HepG2 (cell line): Measurements from ENCODE around the gene TMEM232. TPM values are rescaled to one million over a fixed set of nuclear protein-coding genes. Genes with fewer than 3 reads are reported as not detected.

Experiments
- ARNTL ChIP-seq: sonication (generic); formaldehyde crosslinking; IDR thresholded peaks from 2 replicates; pipeline ENCODE4 v1.4.0; 2020; ENCODE audit warnings: mild to moderate bottlenecking, missing genetic modification reagents
- ATF1 ChIP-seq: IDR thresholded peaks from 2 replicates; pipeline ENCODE4 v1.6.1; 2016; ENCODE audit warnings: mild to moderate bottlenecking, control low read depth
- CBX5 ChIP-seq: sonication (generic); formaldehyde crosslinking; IDR thresholded peaks from 2 replicates; pipeline ENCODE4 v1.4.0; 2020; ENCODE audit warnings: missing genetic modification reagents, borderline replicate concordance
- CREB3 ChIP-seq: sonication (generic); formaldehyde crosslinking; IDR thresholded peaks from 2 replicates; pipeline ENCODE4 v1.5.0; 2020; ENCODE audit warnings: missing genetic modification reagents
- FOXC1 ChIP-seq: sonication (generic); formaldehyde crosslinking; IDR thresholded peaks from 2 replicates; pipeline ENCODE4 v1.8.0; 2022; ENCODE audit warnings: mild to moderate bottlenecking, missing genetic modification reagents, borderline replicate concordance
- FOXK1 ChIP-seq: sonication (generic); formaldehyde crosslinking; IDR thresholded peaks from 2 replicates; pipeline ENCODE4 v1.4.0; 2020; ENCODE audit warnings: low read depth, missing genetic modification reagents, borderline replicate concordance
- GABPA ChIP-seq, 2 experiments: IDR thresholded peaks; 2 replicates each; pipeline ENCODE4 v1.6.1; 2011 to 2016; ENCODE audit warnings: low read depth in 2 of 2, low read length in 1 of 2, missing biosample characterization in 1 of 2, missing genetic modification characterization in 1 of 2
- HMGXB4 ChIP-seq, 2 experiments: sonication (generic) in 1 of 2; formaldehyde crosslinking in 1 of 2; IDR thresholded peaks; 2 replicates each; pipeline versions ENCODE4 v1.4.0 to v1.6.1; 2018 to 2020; ENCODE audit warnings: missing genetic modification reagents in 2 of 2, borderline replicate concordance in 1 of 2, low read depth in 1 of 2, mild to moderate bottlenecking in 1 of 2, missing biosample characterization in 1 of 2
- IKZF5 ChIP-seq: IDR thresholded peaks from 2 replicates; pipeline ENCODE4 v1.6.1; 2018; ENCODE audit warnings: missing genetic modification reagents, mild to moderate bottlenecking, missing compliant biosample characterization
- ISL2 ChIP-seq: sonication (generic); formaldehyde crosslinking; IDR thresholded peaks from 2 replicates; pipeline ENCODE4 v1.5.0; 2020; ENCODE audit warnings: missing genetic modification reagents
- MYNN ChIP-seq: sonication (generic); formaldehyde crosslinking; IDR thresholded peaks from 2 replicates; pipeline ENCODE4 v1.4.0; 2020; ENCODE audit warnings: mild to moderate bottlenecking, low read depth, missing genetic modification reagents
- PHF21A ChIP-seq: sonication (generic); formaldehyde crosslinking; IDR thresholded peaks from 2 replicates; pipeline ENCODE4 v1.5.0; 2020; ENCODE audit warnings: mild to moderate bottlenecking, missing genetic modification reagents
- RBFOX2 ChIP-seq: fragments of 200-400 bp; formaldehyde crosslinking; IDR thresholded peaks from 2 replicates; pipeline ENCODE4 v1.6.1; 2017; ENCODE audit warnings: low read depth, mild to moderate bottlenecking, low read length
- RXRA ChIP-seq: sonication (generic); formaldehyde crosslinking; IDR thresholded peaks from 2 replicates; pipeline ENCODE4 v1.5.1; 2020; ENCODE audit warnings: missing genetic modification reagents
- SALL1 ChIP-seq: sonication (generic); formaldehyde crosslinking; IDR thresholded peaks from 2 replicates; pipeline ENCODE4 v1.8.0; 2022; ENCODE audit warnings: mild to moderate bottlenecking, missing genetic modification reagents
- SMAD3 ChIP-seq: sonication (generic); formaldehyde crosslinking; IDR thresholded peaks from 2 replicates; pipeline ENCODE4 v1.4.0; 2020; ENCODE audit warnings: missing genetic modification reagents
- TAF15 ChIP-seq: fragments of 200-400 bp; formaldehyde crosslinking; IDR thresholded peaks from one replicate; pipeline ENCODE4 v1.6.1; 2018; ENCODE audit warnings: mild to moderate bottlenecking, low read depth, low read length; ENCODE audit not compliant: poor library complexity, severe bottlenecking
- YEATS4 ChIP-seq: sonication (generic); formaldehyde crosslinking; IDR thresholded peaks from 2 replicates; pipeline ENCODE4 v1.4.0; 2020; ENCODE audit warnings: missing genetic modification reagents, borderline replicate concordance
- ZNF333 ChIP-seq: sonication (generic); formaldehyde crosslinking; IDR thresholded peaks from 2 replicates; pipeline ENCODE4 v1.4.0; 2020; ENCODE audit warnings: mild to moderate bottlenecking, missing genetic modification reagents, borderline replicate concordance
- ZNF414 ChIP-seq: sonication (generic); formaldehyde crosslinking; IDR thresholded peaks from 2 replicates; pipeline ENCODE4 v1.5.0; 2020; ENCODE audit warnings: missing genetic modification reagents
- ZNF543 ChIP-seq: sonication (generic); formaldehyde crosslinking; IDR thresholded peaks from 2 replicates; pipeline ENCODE4 v1.4.0; 2020; ENCODE audit warnings: mild to moderate bottlenecking, missing genetic modification reagents
- ZNF619 ChIP-seq: sonication (generic); formaldehyde crosslinking; IDR thresholded peaks from 2 replicates; pipeline ENCODE4 v1.4.0; 2020; ENCODE audit warnings: mild to moderate bottlenecking, missing genetic modification reagents
- ZNF670 ChIP-seq: sonication (generic); formaldehyde crosslinking; IDR thresholded peaks from 2 replicates; pipeline ENCODE4 v1.8.0; 2022; ENCODE audit warnings: mild to moderate bottlenecking, missing genetic modification reagents, borderline replicate concordance
- ZNF879 ChIP-seq: sonication (generic); formaldehyde crosslinking; IDR thresholded peaks from 2 replicates; pipeline ENCODE4 v1.8.1; 2023; ENCODE audit warnings: missing genetic modification reagents
- ZSCAN30 ChIP-seq: sonication (generic); formaldehyde crosslinking; IDR thresholded peaks from 2 replicates; pipeline ENCODE4 v1.5.0; 2020; ENCODE audit warnings: mild to moderate bottlenecking, missing genetic modification reagents
- polyA plus RNA-seq, 8 experiments: library from polyadenylated mRNA; depleted of rRNA in 3 of 8; stranded (reverse) in 7 of 8; unstranded in 1 of 8; fragments of >200 nt; fragmentation: Illumina TruSeq in 4 of 8; extraction: Trizol in 4 of 8; gene quantifications; 2 replicates each; pipeline versions ENCODE4 v1.2.1 to v1.2.3, GENCODE V29; 2011 to 2016; ENCODE audit warnings: low read depth in 4 of 8, missing spikeins in 1 of 8, mixed read lengths in 1 of 8; ENCODE audit not compliant: insufficient read depth in 1 of 8
- total RNA-seq, 5 experiments: library from RNA; depleted of rRNA; stranded (reverse); fragments of >200 nt; fragmentation: Illumina TruSeq; extraction: Trizol; gene quantifications; 2 replicates each; pipeline ENCODE4 v1.2.3, GENCODE V29; 2016; ENCODE audit warnings: low read depth in 1 of 5

Gene TMEM232
- total and polyA plus RNA-seq, 2 of the 13 experiments (the other 11 are each of a cell fraction or from before 2014, with no cell fraction given) = 0.29 to 0.71 TPM

- TF ChIP-seq FOXC1 (CRISPR knock-in tag) (peak; percentile 79; the same call in 1 of the 2 replicates), ARNTL (CRISPR knock-in tag) (0 out of 2 replicates have a peak, but pooled peaks have one; percentile 41), CBX5 (CRISPR knock-in tag) (no peak), FOXK1 (CRISPR knock-in tag) (peak; percentile 62; the same call in 1 of the 2 replicates), HMGXB4 (CRISPR knock-in tag; IDR thresholded peaks at IDR 0.05; ENCODE audit: borderline replicate concordance in 1 of 2, low read depth in 1 of 2) (peak in 1 of 2 experiments; percentile 85; a peak in 2 of 4 replicates), GABPA (IDR thresholded peaks at IDR 0.05; ENCODE audit: low read depth, low read length) (peak; percentile 83), GABPA (CRISPR knock-in tag; IDR thresholded peaks at IDR 0.05; ENCODE audit: low read depth) (peak; percentile 96), ATF1 (0 out of 2 replicates have a peak, but pooled peaks have one; percentile 25), SALL1 (peak; percentile 80), RXRA (CRISPR knock-in tag) (peak; percentile 57), PHF21A (CRISPR knock-in tag) (peak; percentile 41; the same call in 1 of the 2 replicates), MYNN (CRISPR knock-in tag) (no peak), ZSCAN30 (peak; percentile 71; the same call in 1 of the 2 replicates), YEATS4 (CRISPR knock-in tag) (peak; percentile 77), SMAD3 (CRISPR knock-in tag) (no peak), ZNF333 (CRISPR knock-in tag) (peak; percentile 66; the same call in 1 of the 2 replicates), ZNF879 (CRISPR knock-in tag) (0 out of 2 replicates have a peak, but pooled peaks have one; percentile 70), IKZF5 (peak; percentile 80), ZNF414 (peak; percentile 80), RBFOX2 (peak; percentile 97), ISL2 (peak; percentile 47; the same call in 1 of the 2 replicates), ZNF670 (CRISPR knock-in tag) (peak; percentile 39; the same call in 1 of the 2 replicates), CREB3 (CRISPR knock-in tag) (no peak), TAF15 (peak; percentile 72), ZNF619 (CRISPR knock-in tag) (no peak), ZNF543 (CRISPR knock-in tag) (peak; percentile 65; the same call in 1 of the 2 replicates)
Measured at GRCh38 chr5:110738812-110739651, 12.6 kb upstream of the TMEM232 start, which contains the start of gene SLC25A46 (continued).
